HG03066 (cell line): ENCODE measurements around the gene ACSS2.
A peak's percentile ranks its signal among the peaks of the same experiment; 100 is the strongest.

Experiments used
- ATAC-seq: cut with Tn5 transposase; IDR thresholded peaks from one replicate; pipeline ENCODE4 v1.9.1; 2021; ENCODE audit warnings: low read depth; ENCODE audit not compliant: unreplicated experiment

The ACSS2 gene

DNA sequence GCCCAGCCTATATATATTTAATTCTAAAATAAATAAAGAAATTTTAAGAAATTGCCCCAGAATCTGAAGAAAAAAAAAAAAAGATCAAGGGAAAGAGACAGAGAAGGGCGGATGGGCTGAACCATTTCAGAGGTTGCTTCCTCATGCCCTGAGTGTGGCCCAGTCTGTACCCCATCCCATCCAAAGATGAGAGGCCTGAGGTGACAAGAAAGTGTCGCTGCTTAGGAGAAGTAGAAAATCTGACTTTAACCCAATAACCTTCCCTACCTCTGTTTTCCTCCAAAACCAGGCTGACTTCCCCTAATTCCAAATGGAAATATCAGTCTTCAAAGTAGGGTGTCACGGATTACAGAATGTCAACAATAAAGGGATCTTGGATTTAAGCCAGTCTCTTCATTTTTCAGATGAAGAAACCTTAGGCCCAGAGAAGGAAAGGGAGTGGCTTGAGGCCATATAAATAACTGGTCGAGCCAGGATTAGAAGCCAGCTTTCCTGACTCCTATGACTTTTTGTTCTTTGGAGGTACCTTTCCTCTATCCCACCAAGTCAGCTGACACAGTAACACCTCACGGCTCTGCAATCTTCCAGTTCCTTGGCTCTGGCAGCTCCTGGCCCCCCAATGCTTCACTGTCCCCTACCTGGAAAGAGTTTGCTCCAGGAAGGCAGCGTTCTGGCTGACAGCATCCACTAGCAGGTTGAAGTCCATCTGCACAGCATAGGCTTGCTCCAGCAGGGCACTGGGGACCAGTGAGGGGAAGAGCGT lies 69.1 kb downstream of the ACSS2 start:
- no peak for ATAC-seq

GRCh38 chr20:34946661-34947060 lies 70.2 kb downstream of the ACSS2 start:
- no peak for ATAC-seq

GRCh38 chr20:34947336-34947735 lies 70.9 kb downstream of the ACSS2 start:
- ATAC-seq: no peak

- ATAC-seq: no peak
Measured at GRCh38 chr20:34948030-34948429, 71.6 kb downstream of the ACSS2 start.

- ATAC-seq: no peak
Measured at GRCh38 chr20:34949120-34949519, 72.7 kb downstream of the ACSS2 start.

DNA sequence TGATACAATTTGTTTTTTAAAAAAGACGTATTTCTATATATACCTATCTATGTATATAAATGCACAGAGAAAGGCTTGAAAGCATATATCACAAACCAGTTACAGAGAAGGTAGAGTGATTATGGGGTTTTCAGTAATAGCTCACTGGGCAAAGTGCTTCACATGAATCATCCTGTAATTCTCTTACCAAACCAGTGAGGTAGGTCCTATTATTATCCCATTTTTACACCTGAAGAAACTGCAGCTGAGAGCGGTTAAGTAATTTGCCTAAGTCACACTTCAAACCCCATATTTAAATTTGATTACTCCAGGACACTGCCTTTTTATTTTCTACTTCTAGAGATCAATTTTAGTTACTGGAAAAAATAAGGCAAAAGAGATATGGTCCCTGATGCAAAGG lies 74.8 kb downstream of the ACSS2 start:
- ATAC-seq: no peak

GRCh38 chr20:34951652-34952051 lies 75.2 kb downstream of the ACSS2 start:
- ATAC-seq: no peak

DNA sequence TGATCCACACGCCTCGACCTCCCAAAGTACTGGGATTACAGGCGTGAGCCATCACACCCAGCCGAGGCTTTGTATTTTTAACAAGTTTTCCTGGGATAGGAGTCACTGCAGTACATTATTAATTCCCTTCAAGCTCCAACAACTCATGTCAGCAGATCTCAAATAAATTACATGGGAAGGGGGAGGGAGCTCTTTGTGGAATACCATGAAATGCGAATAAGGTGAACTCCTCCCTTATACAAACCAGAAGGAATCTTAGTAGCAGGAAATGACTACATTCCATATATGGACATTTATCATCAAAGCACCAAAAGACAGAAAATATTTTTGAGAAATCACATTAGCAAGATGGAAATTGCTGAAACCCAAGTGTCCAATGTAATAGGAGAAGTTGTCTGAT lies 76.3 kb downstream of the ACSS2 start:
- ATAC-seq: no peak

DNA sequence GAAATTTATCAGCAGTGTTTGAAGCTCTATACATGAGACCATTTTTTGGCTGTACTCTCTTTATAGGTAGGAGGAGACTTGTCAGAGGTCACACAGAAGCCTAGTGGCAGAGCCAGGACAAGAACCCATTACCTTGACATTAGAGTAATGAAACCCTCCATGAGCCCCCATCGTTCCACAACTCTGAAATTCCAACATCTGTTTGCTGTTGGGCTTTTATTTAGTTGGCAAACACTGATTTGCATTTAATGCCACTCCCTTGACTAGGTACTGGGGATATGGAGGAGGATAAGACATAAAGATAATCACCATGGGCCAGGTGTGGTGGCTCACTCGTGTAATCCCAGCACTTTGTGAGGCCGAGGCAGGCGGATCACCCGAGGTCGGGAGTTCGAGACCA lies 77.5 kb downstream of the ACSS2 start:
- no peak for ATAC-seq

DNA sequence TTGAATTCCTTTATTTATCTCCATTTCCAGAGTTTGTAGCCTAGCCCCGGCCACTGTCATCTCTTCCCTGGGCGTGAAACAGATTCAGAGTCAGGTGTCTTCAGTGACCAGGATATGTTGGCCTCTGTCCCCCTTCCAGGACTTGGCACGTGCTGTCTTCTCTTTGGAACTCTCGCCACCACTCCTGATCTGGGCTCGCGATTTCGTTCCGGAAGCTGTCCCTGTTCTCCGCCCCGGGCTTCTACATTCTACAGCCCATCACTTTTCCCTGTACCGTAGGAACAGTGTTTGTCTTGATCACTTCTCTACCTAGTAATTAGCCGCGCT lies 78.5 kb downstream of the ACSS2 start:
- no peak for ATAC-seq

GRCh38 chr20:34955231-34956040 lies 79.0 kb downstream of the ACSS2 start, which contains the start of the genes GSS and MYH7B:
TSS of gene GSS (minus strand) at chr20:34955806. CDS start at chr20:34951852, 3,954 bp downstream.
TSS of gene MYH7B (plus strand) at chr20:34955868. CDS start at chr20:34978006, 22,138 bp downstream.
- peak; percentile 81 for ATAC-seq

- no peak for ATAC-seq
Measured at GRCh38 chr20:34956041-34956458, 79.6 kb downstream of the ACSS2 start.

DNA sequence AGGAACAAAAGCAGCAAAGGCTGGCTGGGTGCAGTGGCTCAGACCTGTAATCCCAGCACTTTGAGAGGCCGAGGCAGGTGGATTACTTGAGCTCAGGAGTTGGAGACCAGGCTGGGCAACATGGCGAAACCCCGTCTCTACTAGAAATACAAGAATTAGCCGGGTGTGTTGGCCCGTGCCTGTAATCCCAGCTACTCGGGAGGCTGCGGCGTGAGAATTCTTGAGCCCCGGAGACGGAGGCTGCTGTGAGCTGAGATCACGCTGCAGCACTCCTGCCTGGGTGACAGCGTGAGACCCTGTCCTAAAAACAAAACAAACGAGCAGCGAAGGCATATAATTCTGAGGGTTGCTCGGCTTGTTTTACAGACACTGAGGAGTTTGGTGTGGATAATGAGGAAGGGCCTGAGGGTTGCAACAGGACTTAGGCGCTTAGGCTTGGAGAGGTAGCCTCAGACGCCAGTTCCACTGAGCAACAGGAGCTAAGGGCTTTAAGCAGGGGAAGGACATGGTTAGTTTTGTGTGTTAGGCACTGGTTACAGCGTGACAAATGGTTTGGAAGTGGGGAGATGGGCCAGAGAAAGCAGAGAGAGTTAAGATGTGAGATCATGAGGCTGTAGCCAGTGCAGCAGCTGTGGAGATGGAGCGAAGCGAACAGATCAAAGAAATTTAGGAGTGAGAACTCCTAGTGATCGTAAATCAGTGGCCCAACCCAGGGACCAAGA lies 80.5 kb downstream of the ACSS2 start:
- ATAC-seq: no peak

DNA sequence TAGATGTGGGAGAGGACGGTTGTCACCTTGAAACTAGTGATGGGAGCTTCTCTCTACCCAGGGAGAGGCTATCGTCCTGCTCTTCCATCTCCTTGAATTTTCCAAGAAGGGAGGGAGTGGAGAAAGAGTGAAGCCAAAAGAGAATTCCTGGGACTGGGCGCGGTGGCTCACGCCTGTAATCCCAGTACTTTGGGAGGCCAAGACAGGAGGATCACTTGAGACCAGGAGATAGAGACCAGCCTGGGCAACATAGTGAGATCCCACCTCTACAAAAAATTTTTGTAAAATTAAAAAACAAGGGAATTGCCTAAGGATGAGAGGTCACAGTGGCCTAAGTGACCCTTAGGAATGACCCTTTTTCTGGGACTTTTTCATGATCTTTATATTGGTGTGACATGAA lies 88.1 kb downstream of the ACSS2 start:
- ATAC-seq: no peak

GRCh38 chr20:34965051-34965450 lies 88.6 kb downstream of the ACSS2 start:
- ATAC-seq: no peak

GRCh38 chr20:34967421-34967820 lies 91.0 kb downstream of the ACSS2 start:
- no peak for ATAC-seq

DNA sequence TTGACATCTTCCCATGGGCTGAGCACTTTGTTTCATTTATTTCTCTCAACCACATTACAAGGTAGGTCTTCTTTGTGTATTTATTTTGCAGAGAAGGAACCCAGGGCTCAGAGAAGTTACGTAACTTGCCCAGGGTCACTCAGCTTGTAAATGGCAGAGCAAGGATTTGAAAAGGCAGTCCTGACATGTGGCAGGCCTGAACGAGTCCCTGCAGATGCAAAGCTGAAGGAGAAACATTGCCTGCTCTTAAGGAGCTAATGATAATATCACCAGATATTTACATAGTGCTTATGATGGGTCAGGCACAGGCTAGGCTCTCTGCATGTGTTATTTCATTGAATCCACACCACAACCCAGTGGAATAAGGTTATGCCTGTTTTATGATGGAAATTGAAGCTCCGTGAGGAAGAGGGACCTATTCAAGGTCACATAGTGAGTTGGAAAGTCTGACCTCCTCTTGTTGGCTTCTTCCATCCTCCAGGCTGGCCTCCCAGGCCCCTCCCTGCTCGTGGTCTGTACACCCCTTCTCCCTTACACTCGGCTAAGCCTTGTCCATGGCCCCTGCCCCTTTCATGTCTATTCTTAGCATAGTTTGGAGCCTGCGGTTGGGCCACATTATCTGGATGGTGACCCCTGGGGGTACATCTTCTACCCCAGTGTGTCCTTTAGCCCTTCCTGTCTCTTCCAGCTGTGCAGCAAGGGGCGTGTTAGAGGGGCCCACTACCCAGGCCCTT lies 91.8 kb downstream of the ACSS2 start:
- ATAC-seq: no peak

GRCh38 chr20:34970193-34970840 lies 93.9 kb downstream of the ACSS2 start:
- no peak for ATAC-seq

GRCh38 chr20:34970846-34971560 lies 94.6 kb downstream of the ACSS2 start:
- no peak for ATAC-seq
